GM19395 (cell line): ENCODE measurements around the gene ANKRD52.
"Not testable (repeated sequence)": the region's sequence is repeated elsewhere in the genome, so short reads cannot be mapped to it uniquely, and the experiment has no call there.

Experiments
- ATAC-seq: cut with Tn5 transposase; IDR thresholded peaks from one replicate; pipeline ENCODE4 v1.9.1; 2021; ENCODE audit warnings: mild to moderate bottlenecking, moderate library complexity; ENCODE audit not compliant: unreplicated experiment

Gene ANKRD52

GRCh38 chr12:56274299-56274698 lies 16.1 kb upstream of the ANKRD52 start:
- ATAC-seq = no peak

DNA sequence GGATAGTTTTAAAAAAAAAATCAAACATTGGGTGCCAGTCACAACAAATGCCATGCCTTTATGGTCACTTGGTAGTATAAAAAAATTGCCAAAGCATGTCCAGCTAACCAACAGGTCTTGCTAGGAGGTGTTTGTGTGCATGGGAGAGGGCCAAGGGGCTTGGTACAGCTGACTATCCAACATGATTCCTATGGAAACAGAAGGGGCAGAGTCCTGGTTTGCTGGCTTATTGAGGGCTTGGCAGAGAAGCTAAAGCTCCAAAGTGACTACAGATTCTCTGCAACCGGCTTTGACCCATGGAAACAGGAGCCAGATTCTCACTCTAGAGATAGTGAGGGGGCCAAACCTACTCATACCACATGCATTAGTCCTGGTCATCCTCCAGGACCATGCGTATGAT lies 14.3 kb upstream of the ANKRD52 start:
- not testable (repeated sequence) for ATAC-seq

DNA sequence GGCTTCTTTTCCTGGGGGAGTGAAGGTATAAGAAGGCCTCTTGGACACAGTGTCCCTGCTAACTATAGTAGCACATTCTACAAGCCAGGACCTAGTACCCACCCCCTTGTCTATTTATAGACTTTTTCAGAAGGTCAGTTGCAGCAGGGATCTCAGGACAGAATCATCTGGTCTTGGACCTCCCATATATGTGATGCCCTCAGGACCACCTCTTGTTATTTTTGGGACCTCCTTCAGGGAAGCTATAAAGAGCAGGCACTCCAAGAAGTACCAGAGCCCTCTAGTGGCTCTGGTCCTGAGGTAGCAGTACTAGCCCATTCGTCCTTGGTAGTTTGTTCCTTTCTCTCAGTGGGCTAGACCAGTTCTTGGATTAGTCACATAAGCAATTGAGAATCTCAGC lies 12.8 kb upstream of the ANKRD52 start:
- no peak for ATAC-seq

DNA sequence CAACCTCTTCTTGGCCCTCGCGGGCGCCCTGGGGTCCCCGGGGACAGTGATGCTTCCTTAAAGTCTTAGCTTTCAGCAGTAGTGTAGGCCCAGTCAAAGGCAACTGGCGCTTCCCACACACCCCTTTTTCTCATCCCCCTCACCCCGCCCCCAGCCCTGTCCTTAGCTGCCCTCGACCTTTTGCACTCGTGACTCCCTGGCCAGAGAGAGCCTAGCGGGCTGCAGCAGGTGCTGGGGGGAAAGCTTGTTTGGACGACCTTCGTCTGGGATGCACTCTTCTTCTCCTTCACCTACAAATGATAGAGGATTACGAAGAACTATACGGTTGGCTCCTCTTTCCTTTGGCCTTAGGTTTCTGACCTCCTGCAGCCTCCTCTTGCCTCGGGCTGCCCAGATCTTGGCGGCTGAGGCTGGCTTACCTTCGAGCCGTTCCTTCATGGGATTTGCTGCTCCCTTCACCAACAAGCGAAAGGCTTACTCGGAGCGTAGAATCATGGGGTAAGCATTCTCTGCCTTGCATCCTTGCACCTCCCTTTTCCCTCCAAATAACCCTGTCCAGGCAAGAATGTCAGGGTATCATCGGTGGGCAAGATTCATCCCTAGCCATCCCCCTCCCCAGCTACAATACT lies 9.4 kb upstream of the ANKRD52 start:
- peak; percentile 21 for ATAC-seq

DNA sequence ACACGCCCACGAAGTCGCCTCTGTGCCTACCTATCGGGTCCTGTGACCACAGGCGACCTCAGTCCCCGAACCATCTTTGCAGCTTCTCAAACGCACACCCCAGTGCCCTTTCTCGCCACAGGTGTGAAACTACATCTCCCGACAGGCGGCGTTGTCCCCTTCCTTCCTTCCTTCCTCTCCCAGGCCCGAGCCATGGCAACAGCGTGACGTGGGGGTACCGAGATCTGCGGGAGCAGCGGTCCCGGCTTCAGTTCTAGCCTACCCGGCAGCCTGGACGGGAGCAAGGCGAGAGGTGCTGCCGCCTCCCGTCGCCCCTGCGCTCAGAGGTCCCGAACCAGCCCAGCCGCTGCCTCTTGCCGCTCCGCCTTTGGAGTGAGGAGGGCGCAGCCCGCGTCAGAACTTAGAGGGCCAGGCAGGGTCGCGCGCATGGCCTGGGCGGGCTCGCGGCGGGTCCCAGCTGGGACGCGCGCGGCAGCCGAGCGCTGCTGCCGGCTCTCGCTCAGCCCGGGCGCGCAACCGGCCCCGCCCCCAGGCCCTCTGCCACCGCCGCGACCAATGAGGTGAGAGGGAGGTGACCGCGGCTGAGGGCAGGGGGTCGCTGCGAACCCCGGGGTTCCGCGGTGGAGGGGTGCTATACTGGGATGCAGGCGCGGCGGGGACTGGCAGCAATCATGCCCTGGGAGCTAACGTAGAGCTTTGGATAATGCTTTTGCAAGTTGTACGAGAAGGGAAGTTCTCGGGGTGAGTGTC lies 8.7 kb upstream of the ANKRD52 start, which contains the start of gene COQ10A:
Gene COQ10A (plus strand): TSS at position 250 of the 750 bp plus-strand sequence. CDS start 177 bp downstream, at position 427.
- ATAC-seq = peak; percentile 88

GRCh38 chr12:56266068-56266692 lies 8.0 kb upstream of the ANKRD52 start:
- ATAC-seq = not testable (repeated sequence)

- not testable (repeated sequence) for ATAC-seq
These were observed 4.8 kb upstream of the ANKRD52 start for GRCh38 chr12:56262955-56263354.

- no peak for ATAC-seq
These were observed 3.5 kb upstream of the ANKRD52 start for GRCh38 chr12:56261503-56262232.

- ATAC-seq = no peak
These were observed 2.7 kb upstream of the ANKRD52 start for GRCh38 chr12:56260921-56261320.

- no peak for ATAC-seq
These were observed 2.2 kb upstream of the ANKRD52 start for GRCh38 chr12:56260380-56260779.

- no peak for ATAC-seq
These were observed 618 bp upstream of the ANKRD52 start for GRCh38 chr12:56258820-56259183.

GRCh38 chr12:56257491-56258067 lies 605 bp downstream of the ANKRD52 start:
- peak; percentile 28 for ATAC-seq

GRCh38 chr12:56257071-56257470 lies 1.1 kb downstream of the ANKRD52 start:
- no peak for ATAC-seq

DNA sequence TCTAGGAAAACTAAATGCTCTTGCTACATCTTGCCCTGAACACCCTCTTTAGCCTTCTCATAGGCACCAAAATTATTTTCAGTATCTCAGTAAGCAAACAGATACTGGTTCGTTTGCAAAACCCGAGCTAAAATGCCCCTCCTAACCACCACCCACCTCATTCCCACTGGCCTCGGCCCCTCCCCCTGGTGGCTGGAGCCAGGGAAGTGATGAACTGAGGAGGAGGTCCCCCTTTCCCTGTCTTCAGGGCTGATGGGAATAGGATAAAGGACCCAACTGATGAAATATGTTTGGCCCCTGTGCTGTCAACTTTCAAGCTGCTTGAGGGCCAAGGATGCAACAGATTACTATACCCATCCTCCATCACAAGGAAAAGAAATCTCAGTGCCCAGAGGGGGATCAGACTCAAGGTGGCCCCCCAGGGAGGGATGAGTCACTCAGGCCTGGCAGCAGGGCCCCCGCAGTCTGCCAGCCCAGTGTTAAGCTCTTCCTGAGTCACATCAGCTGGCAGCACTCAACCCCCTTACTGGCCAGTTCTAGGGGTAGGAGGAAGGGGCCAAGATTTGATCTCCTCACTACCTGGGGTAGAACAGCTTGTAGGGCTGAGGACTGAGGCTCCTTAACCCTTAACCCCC lies 1.7 kb downstream of the ANKRD52 start:
- ATAC-seq = no peak

GRCh38 chr12:56255671-56256070 lies 2.5 kb downstream of the ANKRD52 start:
- ATAC-seq = no peak

- no peak for ATAC-seq
These were observed 5.1 kb downstream of the ANKRD52 start for GRCh38 chr12:56253091-56253490.

DNA sequence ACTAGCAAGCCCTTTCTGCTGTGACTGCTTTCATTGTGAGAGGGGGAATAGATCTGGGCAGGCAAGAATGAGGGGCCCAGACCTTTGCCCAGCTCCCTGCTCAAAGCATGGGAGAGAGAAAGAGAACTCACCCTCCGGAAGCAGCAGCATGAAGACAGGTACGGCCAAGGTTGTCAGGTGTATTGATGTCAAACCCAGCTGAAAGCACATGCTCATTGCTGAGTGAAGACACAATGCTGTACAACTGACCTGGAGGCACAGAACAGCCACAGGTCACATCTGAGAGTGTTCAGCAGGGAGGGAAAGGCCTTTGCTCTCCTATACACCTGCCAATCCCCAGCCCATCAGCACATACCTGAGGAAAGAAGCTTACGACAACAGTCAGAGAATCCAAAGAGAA lies 5.5 kb downstream of the ANKRD52 start:
- no peak for ATAC-seq

DNA sequence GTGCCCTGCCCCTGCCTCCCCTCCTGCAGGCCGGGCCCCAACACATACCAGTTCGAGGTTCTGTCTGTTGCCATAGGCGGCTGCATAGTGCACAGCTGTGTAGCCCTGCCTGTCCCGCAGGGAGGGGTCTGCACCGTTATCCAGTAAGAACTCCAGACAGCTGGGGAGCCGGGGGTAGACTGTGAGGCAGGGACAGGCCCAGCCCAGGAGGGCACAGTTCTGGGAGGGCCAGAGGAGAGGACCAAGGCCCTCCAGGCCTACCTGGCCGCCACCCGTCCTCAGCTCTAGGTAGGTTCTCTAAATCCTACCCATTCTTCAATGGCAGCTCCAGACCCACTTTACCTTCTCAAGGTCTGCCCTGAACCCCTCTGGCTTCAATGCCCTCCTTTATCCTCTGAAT lies 9.5 kb downstream of the ANKRD52 start:
- no peak for ATAC-seq

DNA sequence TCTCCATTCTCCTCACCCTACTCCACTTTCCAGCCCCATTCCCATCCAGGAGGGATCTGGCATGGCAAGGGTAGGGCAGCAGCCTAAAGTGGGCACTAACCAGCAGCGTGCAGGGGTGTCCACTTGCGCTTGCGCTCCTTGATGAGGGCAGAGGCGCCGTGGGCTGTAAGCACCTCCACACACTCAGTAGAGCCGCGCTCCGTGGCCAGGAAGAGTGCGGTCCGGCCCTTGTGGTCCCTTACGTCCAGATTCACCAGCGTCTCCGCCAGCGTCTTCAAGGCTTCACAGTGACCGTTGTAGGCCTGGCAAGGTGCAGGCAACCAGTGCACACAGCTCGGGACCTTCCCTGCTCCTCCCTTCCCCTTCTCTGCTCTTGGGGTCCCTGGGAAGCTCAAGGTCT lies 10.3 kb downstream of the ANKRD52 start:
- ATAC-seq = no peak

DNA sequence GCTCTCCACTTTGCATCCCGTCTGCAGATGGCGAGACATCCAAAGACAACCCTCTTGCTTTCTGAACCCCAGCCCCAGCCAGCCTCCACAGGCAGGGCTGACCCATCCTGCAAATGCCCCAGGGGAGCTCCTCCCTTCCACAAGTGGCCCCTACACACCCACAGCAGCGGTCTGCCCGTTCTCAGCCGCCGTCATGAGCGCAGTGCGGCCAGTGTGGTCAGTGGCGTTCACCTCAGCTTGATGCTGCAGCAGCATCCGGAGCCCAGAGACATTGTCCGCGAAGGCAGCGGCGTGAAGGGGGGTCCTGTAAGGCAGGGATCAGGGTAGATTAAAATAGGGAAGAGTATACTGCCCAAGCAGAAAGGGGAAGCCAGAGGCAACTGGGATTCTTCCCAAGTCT lies 13.7 kb downstream of the ANKRD52 start:
- ATAC-seq = no peak
